ENCODE measurements around the gene BEST4.
"Not testable (repeated sequence)": the region's sequence is repeated elsewhere in the genome, so short reads cannot be mapped to it uniquely, and the experiment has no call there.

GRCh38 chr1:44766421-44766820, 21.5 kb downstream of the BEST4 start:
- not testable (repeated sequence) for TF ChIP-seq EZH2 (IDR thresholded peaks at IDR 0.05; ENCODE audit: low read length, unreplicated experiment); CTCF (conservative IDR thresholded peaks at IDR 0.05; ENCODE audit: low read depth, low read length); EZH2phosphoT487 (IDR thresholded peaks at IDR 0.05; ENCODE audit: borderline replicate concordance, low read length)
